Esophagus squamous epithelium (tissue), 5 donors: ENCODE measurements around the gene ZNF181. TPM values are rescaled to one million over a fixed set of nuclear protein-coding genes. Genes with fewer than 3 reads are reported as not detected.

Experiments
- DNase-seq: peaks from one replicate; lab custom pipeline; 2025; lab: John Stamatoyannopoulos, UW
- H3K27ac ChIP-seq, 4 donors: fragments of 200-600 bp; sonication (generic); one replicate each; pipeline ENCODE4 v1.5.1; 2016 to 2019; ENCODE audit warnings: mild to moderate bottlenecking in 1 of 4
- H3K27me3 ChIP-seq, 4 donors: fragments of 200-600 bp; sonication (generic); 1 replicate in 3 of 4; 2 replicates in 1 of 4; pipeline versions ENCODE4 v1.5.1 to v1.6.0; 2017 to 2021; ENCODE audit warnings: antibody characterized with exemption in 1 of 4
- H3K36me3 ChIP-seq, 3 donors: fragments of 200-600 bp; sonication (generic); one replicate each; pipeline ENCODE4 v1.5.1; 2016 to 2019
- H3K4me1 ChIP-seq, 3 donors: fragments of 200-600 bp; sonication (generic); one replicate each; pipeline ENCODE4 v1.5.1; 2017 to 2019
- H3K4me3 ChIP-seq, 4 donors: fragments of 200-600 bp; sonication (generic); 1 replicate in 3 of 4; 2 replicates in 1 of 4; pipeline ENCODE4 v1.5.1; 2016 to 2019; ENCODE audit warnings: mild to moderate bottlenecking in 2 of 4, moderate library complexity in 1 of 4
- H3K9me3 ChIP-seq, 3 donors: fragments of 200-600 bp; sonication (generic); one replicate each; pipeline ENCODE4 v1.5.1; 2016 to 2019
- POLR2A ChIP-seq, 4 donors: fragments of 450-650 bp; IDR thresholded peaks; one replicate each; pipeline ENCODE4 v1.6.1; 2017; ENCODE audit warnings: antibody characterized with exemption in 4 of 4, mild to moderate bottlenecking in 4 of 4, moderate library complexity in 3 of 4
- WGBS, 2 donors: methylation state at CpG; one replicate each; pipeline ENCODE4 v1.1.5; 2018; 5-methylcytosine and 5-hydroxymethylcytosine counted together
- intact Hi-C: fragments of 100-400 bp; cut with DNase I; formaldehyde crosslinking; loops from one replicate; pipeline ENCODE4 v1.15.0; 2022
- total RNA-seq, 4 donors: library from RNA; depleted of rRNA; stranded (reverse); fragments of >200 nt; gene quantifications; one replicate each; pipeline ENCODE4 v1.1.0, GENCODE V29; 2016
- TF ChIP-seq, protein P1 (sequence below), 6 experiments: fragments of 450-650 bp in 4 of 6; fragments of 200-600 bp in 2 of 6; sonication (generic) in 2 of 6; IDR thresholded peaks; one replicate each; pipeline ENCODE4 v1.5.1; 2016 to 2019; ENCODE audit warnings: antibody characterized with exemption in 6 of 6, mild to moderate bottlenecking in 4 of 6, moderate library complexity in 4 of 6
- donor health status: DM: yes; HTN: yes; CAD: no.

ZNF181 gene
- total RNA-seq, 4 donors from 2014 or later: 3.0 to 27.4 (median 13.3) TPM

- Histone ChIP-seq H3K4me1 (no peaks in the 10 kb centered on the region), H3K4me3 (no peak overlapping the region), H3K36me3 (no peaks in the 10 kb centered on the region), H3K9me3 (no peaks in the 10 kb centered on the region), H3K27ac (no peak overlapping the region), H3K27me3 (no peaks in the 10 kb centered on the region)
- no peak for DNase-seq
- WGBS, 2 donors: 63 to 70% methylated on average over 9 of the region's 9 CpGs
- intact Hi-C loops: no loop called here
- TF ChIP-seq, protein P1, sequence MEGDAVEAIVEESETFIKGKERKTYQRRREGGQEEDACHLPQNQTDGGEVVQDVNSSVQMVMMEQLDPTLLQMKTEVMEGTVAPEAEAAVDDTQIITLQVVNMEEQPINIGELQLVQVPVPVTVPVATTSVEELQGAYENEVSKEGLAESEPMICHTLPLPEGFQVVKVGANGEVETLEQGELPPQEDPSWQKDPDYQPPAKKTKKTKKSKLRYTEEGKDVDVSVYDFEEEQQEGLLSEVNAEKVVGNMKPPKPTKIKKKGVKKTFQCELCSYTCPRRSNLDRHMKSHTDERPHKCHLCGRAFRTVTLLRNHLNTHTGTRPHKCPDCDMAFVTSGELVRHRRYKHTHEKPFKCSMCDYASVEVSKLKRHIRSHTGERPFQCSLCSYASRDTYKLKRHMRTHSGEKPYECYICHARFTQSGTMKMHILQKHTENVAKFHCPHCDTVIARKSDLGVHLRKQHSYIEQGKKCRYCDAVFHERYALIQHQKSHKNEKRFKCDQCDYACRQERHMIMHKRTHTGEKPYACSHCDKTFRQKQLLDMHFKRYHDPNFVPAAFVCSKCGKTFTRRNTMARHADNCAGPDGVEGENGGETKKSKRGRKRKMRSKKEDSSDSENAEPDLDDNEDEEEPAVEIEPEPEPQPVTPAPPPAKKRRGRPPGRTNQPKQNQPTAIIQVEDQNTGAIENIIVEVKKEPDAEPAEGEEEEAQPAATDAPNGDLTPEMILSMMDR (IDR thresholded peaks at IDR 0.05): no peak
- no peak for TF ChIP-seq POLR2A (IDR thresholded peaks at IDR 0.05)
Measured at GRCh38 chr19:34794066-34794960, 60.3 kb downstream of the ZNF181 start.

Other genes with a start within 250 kb of the ZNF181 start
- under 1 TPM in 2 of 4 donors, not detected in 2; 0.48 to 0.57 TPM for gene SCGB2B2, start 57.1 kb upstream of the ZNF181 start, total RNA-seq
- gene ZNF302, start 56.6 kb upstream of the ZNF181 start, total RNA-seq: 10 to 100 TPM in 1 of 4 donors, 1 to 10 TPM in 3; 6.0 to 23.5 (median 6.2) TPM
- 1 to 10 TPM; 1.9 to 6.1 (median 2.6) TPM for gene ZNF599, start 39.0 kb downstream of the ZNF181 start, total RNA-seq
- gene ZNF30, start 192.7 kb downstream of the ZNF181 start, total RNA-seq: 10 to 100 TPM in 1 of 4 donors, 1 to 10 TPM in 1, under 1 TPM in 2; 0.26 to 30.2 (median 1.3) TPM
- 1 to 10 TPM; 1.0 to 4.6 (median 2.7) TPM for gene ZNF792, start 230.0 kb downstream of the ZNF181 start, total RNA-seq